Adipocyte (in vitro differentiated cells): ENCODE data around the gene TMEM258.

Experiments
- DNase-seq: peaks from one replicate; pipeline ENCODE4 v3.0.0-alpha.2; 2015; ENCODE audit warnings: low read depth
- H3K27me3 ChIP-seq: replicated peaks from 2 replicates; pipeline ENCODE4 v1.7.0; 2013; ENCODE audit warnings: mild to moderate bottlenecking, low read length, moderate library complexity; ENCODE audit not compliant: control insufficient read depth, insufficient read depth
- H3K36me3 ChIP-seq: 2 replicates; pipeline ENCODE4 v1.7.0; 2013; ENCODE audit warnings: low read length, mild to moderate bottlenecking, moderate library complexity; ENCODE audit not compliant: control insufficient read depth, insufficient read depth, severe bottlenecking
- H3K4me1 ChIP-seq: 2 replicates; pipeline ENCODE4 v1.7.0; 2013; ENCODE audit warnings: mild to moderate bottlenecking, low read length, moderate library complexity; ENCODE audit not compliant: control insufficient read depth, insufficient read depth
- H3K4me3 ChIP-seq: 2 replicates; pipeline ENCODE4 v1.7.0; 2013; ENCODE audit warnings: mild to moderate bottlenecking, low read length, moderate library complexity
- H3K9ac ChIP-seq: 2 replicates; pipeline ENCODE4 v1.7.0; 2013; ENCODE audit warnings: mild to moderate bottlenecking, low read length, moderate library complexity
- H3K9me3 ChIP-seq: 2 replicates; pipeline ENCODE4 v1.7.0; 2013; ENCODE audit warnings: mild to moderate bottlenecking, low read length, moderate library complexity; ENCODE audit not compliant: control insufficient read depth

TMEM258 gene

DNA sequence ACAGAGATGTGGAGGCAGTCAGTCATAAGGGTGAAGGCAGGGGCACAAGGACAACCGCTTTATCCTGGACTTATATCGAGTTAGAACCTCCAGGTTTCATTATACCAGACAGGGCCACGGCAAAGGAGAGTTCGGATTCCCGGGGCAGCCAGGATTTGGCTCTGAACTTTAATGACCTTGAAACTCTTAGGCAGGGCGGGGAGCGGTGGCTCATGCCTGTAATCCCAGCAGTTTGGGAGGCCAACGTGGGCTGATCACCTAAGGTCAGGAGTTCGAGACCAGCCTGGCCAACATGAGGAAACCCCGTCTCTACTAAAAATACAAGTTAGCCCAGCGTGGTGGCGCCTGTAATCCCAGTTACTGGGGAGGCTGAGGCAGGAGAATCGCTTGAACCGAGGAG is 41.0 kb downstream of the TMEM258 start:
- Histone ChIP-seq H3K36me3 (no peaks in the 10 kb centered on the region), H3K9me3 (no peaks in the 10 kb centered on the region), H3K4me3 (no peak overlapping the region), H3K4me1 (no peaks in the 10 kb centered on the region), H3K9ac (no peak overlapping the region), H3K27me3 (peaks cover 12% of the 10 kb centered on the region)
- DNase-seq, result no peak

DNA sequence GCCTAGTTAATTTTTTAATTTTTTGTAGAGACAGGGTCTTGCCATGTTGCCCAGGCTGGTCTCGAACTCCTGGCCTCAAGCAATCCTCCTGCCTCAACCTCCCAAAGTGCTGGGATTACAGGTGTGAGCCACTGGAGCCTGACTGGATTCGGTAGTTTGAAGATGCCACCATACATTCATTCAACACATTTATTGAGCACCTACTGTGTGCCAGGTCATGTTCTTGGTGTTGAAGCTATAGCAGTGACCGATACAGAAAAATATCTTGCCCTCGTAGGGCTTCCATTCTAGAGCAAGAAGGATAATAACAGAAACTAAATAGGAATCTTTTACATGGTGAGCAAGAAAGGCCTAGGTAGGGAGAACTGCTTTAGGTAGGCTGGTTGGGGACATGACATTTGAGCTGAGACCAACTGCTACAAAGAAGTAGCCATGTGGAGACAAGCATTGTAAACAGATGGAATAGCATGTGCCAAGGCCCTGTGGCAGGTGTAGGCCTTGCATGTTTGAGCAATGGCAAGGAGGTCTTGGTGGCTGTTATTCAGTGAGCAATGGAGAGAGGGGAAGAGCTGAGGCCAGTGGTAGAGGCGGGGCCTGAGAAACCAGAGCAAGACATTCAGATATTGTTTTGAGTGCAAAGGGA is 41.6 kb downstream of the TMEM258 start:
- Histone ChIP-seq H3K36me3 (no peaks in the 10 kb centered on the region), H3K4me1 (no peaks in the 10 kb centered on the region), H3K4me3 (no peak overlapping the region), H3K9me3 (no peaks in the 10 kb centered on the region), H3K27me3 (peaks cover 12% of the 10 kb centered on the region), H3K9ac (no peak overlapping the region)
- no peak for DNase-seq

DNA sequence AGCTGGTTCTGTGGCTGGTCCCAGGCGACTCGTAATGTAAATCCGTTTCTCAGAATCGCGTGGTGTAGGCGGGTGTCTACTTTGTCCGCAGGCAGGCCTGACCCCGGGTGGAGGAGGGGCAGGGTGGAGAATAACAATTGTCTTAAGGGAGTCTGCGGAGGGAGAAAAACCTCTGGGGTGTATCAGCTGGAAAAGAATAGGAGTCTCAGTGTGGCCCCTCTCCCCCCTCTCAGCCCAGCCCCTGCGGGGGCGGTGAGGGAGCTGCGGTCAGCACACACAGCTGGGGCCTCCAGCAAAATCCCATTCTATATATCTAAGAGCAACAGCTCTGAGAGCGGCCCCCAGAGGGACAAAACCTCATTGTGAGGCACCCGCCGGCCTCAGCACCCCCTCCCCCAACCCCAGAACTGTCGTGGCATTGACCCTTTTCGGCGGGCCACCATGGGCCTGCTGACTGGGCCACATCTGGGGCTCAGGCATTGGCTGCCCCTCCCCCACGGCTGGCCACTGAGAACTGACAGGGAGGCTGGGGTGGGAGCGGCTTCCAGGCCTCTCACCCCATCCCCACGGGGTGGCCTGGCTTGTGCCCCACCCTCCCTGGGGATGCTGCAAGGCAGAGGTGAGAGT is 42.7 kb downstream of the TMEM258 start:
- Histone ChIP-seq H3K27me3 (peaks cover 12% of the 10 kb centered on the region), H3K4me3 (no peak overlapping the region), H3K36me3 (no peaks in the 10 kb centered on the region), H3K9me3 (no peaks in the 10 kb centered on the region), H3K9ac (no peak overlapping the region), H3K4me1 (no peaks in the 10 kb centered on the region)
- no peak for DNase-seq

DNA sequence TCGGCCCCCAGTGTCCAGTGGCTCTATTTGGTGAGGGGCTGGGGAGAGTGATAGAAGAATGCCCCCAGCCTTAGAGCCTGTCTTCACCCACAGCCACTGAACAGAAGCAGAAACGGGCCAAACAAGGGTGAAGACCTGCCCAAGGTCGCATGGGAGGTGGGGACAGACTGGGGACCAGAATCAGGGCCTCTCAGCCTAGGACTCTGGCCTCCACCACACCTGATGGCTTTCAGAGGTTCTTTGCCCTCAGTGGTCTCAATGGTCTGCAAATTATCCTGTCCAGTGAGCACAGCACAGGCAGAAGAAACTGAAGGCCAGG is 44.5 kb downstream of the TMEM258 start:
- H3K9ac ChIP-seq, result no peak overlapping the region
- H3K4me3 ChIP-seq, result no peak overlapping the region
- peaks cover 12% of the 10 kb centered on the region for H3K27me3 ChIP-seq
- H3K9me3 ChIP-seq, result no peaks in the 10 kb centered on the region
- no peaks in the 10 kb centered on the region for H3K4me1 ChIP-seq
- DNase-seq, result no peak
- H3K36me3 ChIP-seq, result no peaks in the 10 kb centered on the region

GRCh38 chr11:61747192-61747966 is 45.0 kb downstream of the TMEM258 start:
- DNase-seq, result peak; percentile 75

DNA sequence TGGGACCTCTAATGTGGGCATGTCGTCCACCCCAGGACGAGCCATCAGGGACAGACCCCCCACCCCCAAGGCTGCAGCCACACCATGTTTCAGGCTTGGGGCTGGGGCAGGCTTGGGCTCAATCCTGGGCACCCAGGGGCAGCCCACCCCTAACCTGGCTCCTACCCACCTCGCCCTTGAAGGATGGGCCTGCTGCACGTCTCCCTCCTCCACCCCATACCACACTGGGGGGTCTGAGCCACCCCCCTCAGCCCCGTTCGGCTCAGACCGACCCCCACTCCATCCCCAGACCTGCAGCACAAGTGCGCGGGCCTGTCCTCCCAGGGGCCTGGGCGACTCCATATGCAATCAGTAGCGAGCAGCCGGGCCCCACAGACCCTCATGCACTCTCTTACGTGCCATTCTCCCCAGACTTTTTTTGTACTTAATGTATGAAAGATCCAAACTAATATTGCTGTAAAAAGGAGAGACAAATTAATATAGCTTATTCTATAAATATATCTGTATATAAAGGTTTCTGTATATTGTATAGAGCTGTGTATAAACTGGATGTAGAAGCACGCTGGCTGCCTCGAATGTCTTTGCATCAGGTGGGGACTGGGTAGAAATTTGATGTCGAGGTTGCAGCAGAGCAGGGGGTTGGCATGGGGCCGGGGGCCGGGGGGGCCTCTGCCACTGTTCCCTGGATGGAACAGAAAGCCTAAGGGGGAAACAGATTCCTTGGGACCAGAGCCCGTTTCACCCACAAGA is 45.8 kb downstream of the TMEM258 start:
- Histone ChIP-seq H3K9ac (no peak overlapping the region), H3K4me3 (no peak overlapping the region), H3K36me3 (no peaks in the 10 kb centered on the region), H3K27me3 (peaks cover 7% of the 10 kb centered on the region), H3K4me1 (no peaks in the 10 kb centered on the region), H3K9me3 (no peaks in the 10 kb centered on the region)
- no peak for DNase-seq

More at GRCh38 chr11:61747192-61747966, 45.0 kb downstream of the TMEM258 start:
- no peaks in the 10 kb centered on the region for H3K4me1 ChIP-seq
- H3K9ac ChIP-seq, result no peak overlapping the region
- H3K27me3 ChIP-seq, result peaks cover 12% of the 10 kb centered on the region
- no peak overlapping the region for H3K4me3 ChIP-seq
- H3K36me3 ChIP-seq, result no peaks in the 10 kb centered on the region
- no peaks in the 10 kb centered on the region for H3K9me3 ChIP-seq

DNA sequence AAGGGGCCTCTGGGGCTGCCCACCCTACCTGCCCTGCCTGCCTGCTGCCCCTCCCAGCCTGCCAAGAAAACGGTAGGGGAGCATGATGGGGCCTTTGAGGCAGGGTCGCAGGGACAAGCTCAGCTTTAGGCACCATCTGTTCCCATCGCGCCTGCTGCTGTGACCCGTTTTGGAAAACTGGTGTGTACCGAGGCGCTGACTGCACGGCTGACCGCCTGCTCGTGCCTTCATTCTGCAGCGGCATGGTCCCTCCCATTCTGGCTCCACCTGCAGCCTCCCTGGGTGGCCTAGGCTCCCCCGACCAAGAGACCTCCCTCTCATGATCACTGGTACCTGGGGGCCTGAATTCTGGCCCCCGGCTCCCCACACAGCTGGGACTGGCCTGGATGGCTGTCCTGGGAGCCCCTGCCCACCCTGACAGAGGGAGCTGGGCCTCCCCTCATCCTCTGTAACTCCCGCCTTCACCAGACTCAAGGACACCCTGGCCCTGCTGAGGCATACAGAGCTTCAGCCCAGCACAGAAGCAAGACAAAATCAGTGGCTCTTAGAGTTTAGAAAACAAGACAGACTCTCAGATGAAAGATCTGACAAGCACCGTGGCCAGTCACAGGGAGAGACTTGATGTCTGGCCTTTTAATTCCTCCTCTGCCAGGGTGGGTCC is 46.5 kb downstream of the TMEM258 start:
- no peak for DNase-seq
- Histone ChIP-seq H3K4me3 (no peak overlapping the region), H3K27me3 (peaks cover 6% of the 10 kb centered on the region), H3K9me3 (no peaks in the 10 kb centered on the region), H3K4me1 (no peaks in the 10 kb centered on the region), H3K9ac (no peak overlapping the region), H3K36me3 (no peaks in the 10 kb centered on the region)

GRCh38 chr11:61744609-61745156 is 47.7 kb downstream of the TMEM258 start:
- Histone ChIP-seq H3K4me3 (no peak overlapping the region), H3K9ac (no peak overlapping the region), H3K9me3 (no peaks in the 10 kb centered on the region), H3K4me1 (peaks cover 9% of the 10 kb centered on the region), H3K27me3 (peaks cover 6% of the 10 kb centered on the region), H3K36me3 (no peaks in the 10 kb centered on the region)
- no peak for DNase-seq

DNA sequence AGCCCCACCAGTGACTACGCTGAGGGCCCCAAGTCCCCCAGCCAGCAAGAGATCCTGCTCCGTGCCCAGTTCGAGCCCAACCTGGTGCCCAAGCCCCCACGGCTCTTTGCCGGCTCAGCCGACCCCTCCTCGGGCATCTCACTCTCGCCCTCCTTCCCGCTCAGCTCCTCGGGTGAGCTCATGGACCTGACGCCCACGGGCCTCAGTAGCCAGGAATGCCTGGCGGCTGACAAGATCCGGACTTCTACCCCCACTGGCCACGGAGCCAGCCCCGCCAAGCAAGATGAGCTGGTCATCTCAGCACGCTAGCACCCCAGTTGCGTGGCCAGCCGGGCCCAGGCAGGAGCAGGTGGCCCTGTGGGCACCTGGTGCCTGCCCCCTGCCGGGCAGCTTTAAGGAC is 48.2 kb downstream of the TMEM258 start:
- no peak overlapping the region for H3K9ac ChIP-seq
- H3K4me3 ChIP-seq, result no peak overlapping the region

DNA sequence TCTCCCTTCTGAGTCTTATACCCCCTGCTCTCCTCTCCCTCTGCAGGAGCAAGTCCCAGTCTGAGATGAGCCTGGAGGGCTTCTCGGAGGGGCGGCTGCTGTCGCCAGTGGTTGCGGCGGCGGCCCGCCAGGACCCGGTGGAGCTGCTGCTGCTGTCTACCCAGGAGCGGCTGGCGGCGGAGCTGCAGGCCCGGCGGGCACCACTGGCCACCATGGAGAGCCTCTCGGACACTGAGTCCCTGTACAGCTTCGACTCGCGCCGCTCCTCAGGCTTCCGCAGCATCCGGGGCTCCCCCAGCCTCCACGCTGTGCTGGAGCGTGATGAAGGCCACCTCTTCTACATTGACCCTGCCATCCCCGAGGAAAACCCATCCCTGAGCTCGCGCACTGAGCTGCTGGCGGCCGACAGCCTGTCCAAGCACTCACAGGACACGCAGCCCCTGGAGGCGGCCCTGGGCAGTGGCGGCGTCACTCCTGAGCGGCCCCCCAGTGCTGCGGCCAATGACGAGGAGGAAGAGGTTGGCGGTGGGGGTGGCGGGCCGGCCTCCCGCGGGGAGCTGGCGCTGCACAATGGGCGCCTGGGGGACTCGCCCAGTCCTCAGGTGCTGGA is 48.8 kb downstream of the TMEM258 start:
- H3K36me3 ChIP-seq, result no peaks in the 10 kb centered on the region
- no peaks in the 10 kb centered on the region for H3K9me3 ChIP-seq
- H3K4me3 ChIP-seq, result no peak overlapping the region
- peaks cover 10% of the 10 kb centered on the region for H3K4me1 ChIP-seq
- no peak for DNase-seq
- peaks cover 3% of the 10 kb centered on the region for H3K27me3 ChIP-seq
- no peak overlapping the region for H3K9ac ChIP-seq

More for the DNA sequence above, 48.2 kb downstream of the TMEM258 start:
- H3K36me3 ChIP-seq, result no peaks in the 10 kb centered on the region
- H3K27me3 ChIP-seq, result peaks cover 6% of the 10 kb centered on the region
- no peak for DNase-seq
- no peaks in the 10 kb centered on the region for H3K9me3 ChIP-seq
- H3K4me1 ChIP-seq, result peaks cover 10% of the 10 kb centered on the region
